GM12878 (cell line): ENCODE results near the gene NUDCD2.

Source experiments
- CREM ChIP-seq: IDR thresholded peaks from 2 replicates; pipeline ENCODE4 v1.6.1; 2014; ENCODE audit warnings: antibody characterized with exemption, low read depth
- EGR1 ChIP-seq, 2 experiments: IDR thresholded peaks; 1 replicate in 1 of 2; 2 replicates in 1 of 2; pipeline ENCODE4 v1.6.1; 2011 to 2012; ENCODE audit warnings: low read depth in 2 of 2, low read length in 2 of 2, borderline replicate concordance in 1 of 2, mild to moderate bottlenecking in 1 of 2, moderate library complexity in 1 of 2
- EZH2 ChIP-seq: IDR thresholded peaks from 2 replicates; pipeline ENCODE4 v1.6.1; 2012; ENCODE audit warnings: low read depth, mild to moderate bottlenecking, control low read depth, inconsistent platforms, low read length, borderline replicate concordance; ENCODE audit not compliant: control insufficient read depth
- JUNB ChIP-seq: IDR thresholded peaks from 2 replicates; pipeline ENCODE4 v1.6.1; 2016; ENCODE audit warnings: antibody characterized with exemption, mild to moderate bottlenecking
- PML ChIP-seq: IDR thresholded peaks from 2 replicates; pipeline ENCODE4 v1.6.1; 2012; ENCODE audit warnings: low read length, inconsistent platforms
- POLR2A ChIP-seq: IDR thresholded peaks from 2 replicates; pipeline ENCODE4 v1.6.1; 2011; ENCODE audit warnings: low read depth, mild to moderate bottlenecking, low read length
- RAD51 ChIP-seq: fragments of 450-650 bp; IDR thresholded peaks from 2 replicates; pipeline ENCODE4 v1.6.1; 2016; ENCODE audit warnings: moderate library complexity, mild to moderate bottlenecking, inconsistent platforms
- RFX5 ChIP-seq: IDR thresholded peaks from 2 replicates; pipeline ENCODE4 v1.6.1; 2011; ENCODE audit warnings: low read depth, low read length, improper control_type of control experiment
- TCF7 ChIP-seq: IDR thresholded peaks from 2 replicates; pipeline ENCODE4 v1.6.1; 2014; ENCODE audit warnings: antibody characterized with exemption, borderline replicate concordance
- ZNF24 ChIP-seq: fragments of 450-650 bp; IDR thresholded peaks from 2 replicates; pipeline ENCODE4 v1.6.1; 2017; ENCODE audit warnings: antibody characterized with exemption, mild to moderate bottlenecking
- ZNF384 ChIP-seq: IDR thresholded peaks from 2 replicates; pipeline ENCODE4 v1.6.1; 2012; ENCODE audit warnings: low read depth, mild to moderate bottlenecking, low read length, improper control_type of control experiment, borderline replicate concordance
- TF ChIP-seq, protein P1 (sequence below), 3 experiments: IDR thresholded peaks in 2 of 3; conservative IDR thresholded peaks in 1 of 3; 2 replicates each; pipeline ENCODE4 v1.5.1; 2011; ENCODE audit warnings: low read depth in 3 of 3, low read length in 3 of 3, mild to moderate bottlenecking in 3 of 3, control low read depth in 2 of 3, moderate library complexity in 2 of 3, inconsistent platforms in 1 of 3, mixed read lengths in 1 of 3; ENCODE audit not compliant: control insufficient read depth in 2 of 3, insufficient read depth in 1 of 3; ENCODE audit errors: extremely low read depth in 1 of 3

DNA sequence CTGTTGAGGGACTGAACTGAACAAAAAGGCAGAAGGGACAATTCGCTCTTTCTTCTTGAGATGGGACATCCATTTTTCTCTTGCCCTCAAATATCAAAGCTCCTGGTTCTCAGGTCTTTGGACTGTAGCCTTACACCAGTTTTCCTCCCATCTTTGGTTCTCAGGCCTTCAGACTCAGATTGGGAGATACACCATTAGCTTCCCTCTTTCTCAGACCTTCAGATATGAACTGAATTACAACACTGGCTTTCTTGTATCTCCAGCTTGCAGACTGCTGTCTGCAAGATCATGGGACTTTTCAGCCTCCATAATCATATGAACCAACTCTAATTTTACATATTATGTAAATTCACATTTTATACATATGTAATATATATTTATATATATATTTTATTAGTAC is 35.1 kb downstream of the NUDCD2 start:
- TF ChIP-seq, protein P1, sequence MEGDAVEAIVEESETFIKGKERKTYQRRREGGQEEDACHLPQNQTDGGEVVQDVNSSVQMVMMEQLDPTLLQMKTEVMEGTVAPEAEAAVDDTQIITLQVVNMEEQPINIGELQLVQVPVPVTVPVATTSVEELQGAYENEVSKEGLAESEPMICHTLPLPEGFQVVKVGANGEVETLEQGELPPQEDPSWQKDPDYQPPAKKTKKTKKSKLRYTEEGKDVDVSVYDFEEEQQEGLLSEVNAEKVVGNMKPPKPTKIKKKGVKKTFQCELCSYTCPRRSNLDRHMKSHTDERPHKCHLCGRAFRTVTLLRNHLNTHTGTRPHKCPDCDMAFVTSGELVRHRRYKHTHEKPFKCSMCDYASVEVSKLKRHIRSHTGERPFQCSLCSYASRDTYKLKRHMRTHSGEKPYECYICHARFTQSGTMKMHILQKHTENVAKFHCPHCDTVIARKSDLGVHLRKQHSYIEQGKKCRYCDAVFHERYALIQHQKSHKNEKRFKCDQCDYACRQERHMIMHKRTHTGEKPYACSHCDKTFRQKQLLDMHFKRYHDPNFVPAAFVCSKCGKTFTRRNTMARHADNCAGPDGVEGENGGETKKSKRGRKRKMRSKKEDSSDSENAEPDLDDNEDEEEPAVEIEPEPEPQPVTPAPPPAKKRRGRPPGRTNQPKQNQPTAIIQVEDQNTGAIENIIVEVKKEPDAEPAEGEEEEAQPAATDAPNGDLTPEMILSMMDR (IDR thresholded peaks at IDR 0.05 in 2 of 3, conservative IDR thresholded peaks at IDR 0.05 in 1 of 3; ENCODE audit: control insufficient read depth in 2 of 3, extremely low read depth in 1 of 3, insufficient read depth in 1 of 3, low read depth in 3 of 3, low read length in 3 of 3) = no peak
- no peak for TF ChIP-seq POLR2A
- TF ChIP-seq EGR1 (IDR thresholded peaks at IDR 0.05; ENCODE audit: borderline replicate concordance in 1 of 2, low read depth in 2 of 2, low read length in 2 of 2) = no peak
- no peak for TF ChIP-seq EZH2
- no peak for TF ChIP-seq RAD51
- no peak for TF ChIP-seq TCF7
- no peak for TF ChIP-seq RFX5
- no peak for TF ChIP-seq PML
- no peak for TF ChIP-seq ZNF24
- TF ChIP-seq JUNB = no peak
- TF ChIP-seq ZNF384 = no peak
- no peak for TF ChIP-seq CREM
